Astrocyte (in vitro differentiated cells and primary cell): Measurements from ENCODE around the gene ABCF3. TPM values are rescaled to one million over a fixed set of nuclear protein-coding genes. Genes with fewer than 3 reads are reported as not detected.
A peak's percentile ranks its signal among the peaks of the same experiment; 100 is the strongest.

Experiments used
- DNase-seq: peaks from one replicate; pipeline ENCODE4 v3.0.0-alpha.2; 2010; ENCODE audit warnings: low read depth
- FAIRE-seq: peaks from 2 replicates; lab custom pipeline; 2011; peaks lifted over from hg19 to GRCh38; lab: Jason Lieb, UNC
- H2AFZ ChIP-seq: 2 replicates; pipeline ENCODE4 v1.6.0; 2012; ENCODE audit warnings: low read depth, low read length, inconsistent platforms
- H3K27ac ChIP-seq: 2 replicates; pipeline ENCODE4 v1.5.1; 2011; ENCODE audit warnings: low read depth, low read length, inconsistent platforms
- H3K27me3 ChIP-seq: 2 replicates; pipeline ENCODE4 v1.6.0; 2011; ENCODE audit warnings: low read length, inconsistent platforms; ENCODE audit not compliant: insufficient read depth
- H3K36me3 ChIP-seq: 2 replicates; pipeline ENCODE4 v1.5.1; 2011; ENCODE audit warnings: low read length, inconsistent platforms; ENCODE audit not compliant: insufficient read depth
- H3K4me1 ChIP-seq: 2 replicates; pipeline ENCODE4 v1.5.1; 2011; ENCODE audit warnings: low read length, inconsistent platforms; ENCODE audit not compliant: insufficient read depth
- H3K4me2 ChIP-seq: 2 replicates; pipeline ENCODE4 v1.6.0; 2012; ENCODE audit warnings: low read length, inconsistent platforms
- H3K4me3 ChIP-seq: 2 replicates; pipeline ENCODE4 v1.5.1; 2011; ENCODE audit warnings: low read depth, mild to moderate bottlenecking, low read length, inconsistent platforms; ENCODE audit not compliant: insufficient read depth
- H3K79me2 ChIP-seq: 2 replicates; pipeline ENCODE4 v1.6.0; 2012; ENCODE audit warnings: mild to moderate bottlenecking, low read length, inconsistent platforms; ENCODE audit not compliant: insufficient read depth
- H3K9ac ChIP-seq: 2 replicates; pipeline ENCODE4 v1.6.0; 2012; ENCODE audit warnings: mild to moderate bottlenecking, low read length, inconsistent platforms
- H3K9me3 ChIP-seq: 2 replicates; pipeline ENCODE4 v1.5.1; 2012; ENCODE audit warnings: low read depth, mild to moderate bottlenecking, low read length, inconsistent platforms; ENCODE audit not compliant: insufficient read depth
- H4K20me1 ChIP-seq: 2 replicates; pipeline ENCODE4 v1.6.0; 2012; ENCODE audit warnings: low read length, inconsistent platforms; ENCODE audit not compliant: insufficient read depth
- H3K27ac Mint-ChIP-seq: one replicate; pipeline ENCODE4 v1.8.0; 2021; ENCODE audit warnings: mild to moderate bottlenecking, mixed read lengths; ENCODE audit not compliant: unreplicated experiment
- H3K27me3 Mint-ChIP-seq: one replicate; pipeline ENCODE4 v1.8.0; 2021; ENCODE audit warnings: low read depth, mixed read lengths; ENCODE audit not compliant: unreplicated experiment
- H3K36me3 Mint-ChIP-seq: one replicate; pipeline ENCODE4 v1.8.0; 2021; ENCODE audit warnings: low read depth, mixed read lengths; ENCODE audit not compliant: unreplicated experiment
- H3K4me1 Mint-ChIP-seq: one replicate; pipeline ENCODE4 v1.8.0; 2021; ENCODE audit warnings: low read depth, mixed read lengths; ENCODE audit not compliant: unreplicated experiment
- H3K4me3 Mint-ChIP-seq: one replicate; pipeline ENCODE4 v1.8.0; 2021; ENCODE audit warnings: mild to moderate bottlenecking, moderate library complexity, mixed read lengths; ENCODE audit not compliant: unreplicated experiment
- H3K9me3 Mint-ChIP-seq: one replicate; pipeline ENCODE4 v1.8.0; 2021; ENCODE audit warnings: mild to moderate bottlenecking, mixed read lengths; ENCODE audit not compliant: unreplicated experiment
- CTCF ChIP-seq: IDR thresholded peaks from 2 replicates; pipeline ENCODE4 v1.5.1; 2011; ENCODE audit warnings: low read depth, mild to moderate bottlenecking, inconsistent platforms, low read length, moderate library complexity; ENCODE audit not compliant: insufficient read depth
- EZH2 ChIP-seq: IDR thresholded peaks from 2 replicates; pipeline ENCODE4 v1.6.1; 2012; ENCODE audit warnings: mild to moderate bottlenecking, low read length, inconsistent platforms; ENCODE audit not compliant: insufficient read depth
- total RNA-seq: library from RNA; stranded (reverse); gene quantifications from 2 replicates; pipeline ENCODE4 v1.2.1, GENCODE V29; 2021

Gene ABCF3
- total RNA-seq, 1 donor from 2014 or later, result 70.9 TPM

- H3K9ac ChIP-seq, result peak overlapping the region; percentile 98
- H3K27me3 Mint-ChIP-seq, result no peaks in the 10 kb centered on the region
- no peak overlapping the region for H2AFZ ChIP-seq
- H3K79me2 ChIP-seq, result peaks cover 69% of the 10 kb centered on the region
- FAIRE-seq (no peak), DNase-seq (peak; percentile 90)
- peaks cover 56% of the 10 kb centered on the region for H3K4me1 Mint-ChIP-seq
- peaks cover 29% of the 10 kb centered on the region for H3K36me3 Mint-ChIP-seq
- H3K4me3 Mint-ChIP-seq, result peak overlapping the region; percentile 97
- H3K4me3 ChIP-seq, result peak overlapping the region; percentile 76
- TF ChIP-seq CTCF (no peak), EZH2 (no peak)
- H3K9me3 Mint-ChIP-seq, result no peaks in the 10 kb centered on the region
- no peaks in the 10 kb centered on the region for H3K27me3 ChIP-seq
- H3K4me2 ChIP-seq, result peak overlapping the region; percentile 94
- H4K20me1 ChIP-seq, result peaks cover 71% of the 10 kb centered on the region
- peak overlapping the region; percentile 98 for H3K27ac Mint-ChIP-seq
- peaks cover 50% of the 10 kb centered on the region for H3K4me1 ChIP-seq
- no peaks in the 10 kb centered on the region for H3K9me3 ChIP-seq
- H3K36me3 ChIP-seq, result peaks cover 41% of the 10 kb centered on the region
- peak overlapping the region; percentile 92 for H3K27ac ChIP-seq
These were observed 9.3 kb upstream of the ABCF3 start for GRCh38 chr3:184176377-184177330.

DNA sequence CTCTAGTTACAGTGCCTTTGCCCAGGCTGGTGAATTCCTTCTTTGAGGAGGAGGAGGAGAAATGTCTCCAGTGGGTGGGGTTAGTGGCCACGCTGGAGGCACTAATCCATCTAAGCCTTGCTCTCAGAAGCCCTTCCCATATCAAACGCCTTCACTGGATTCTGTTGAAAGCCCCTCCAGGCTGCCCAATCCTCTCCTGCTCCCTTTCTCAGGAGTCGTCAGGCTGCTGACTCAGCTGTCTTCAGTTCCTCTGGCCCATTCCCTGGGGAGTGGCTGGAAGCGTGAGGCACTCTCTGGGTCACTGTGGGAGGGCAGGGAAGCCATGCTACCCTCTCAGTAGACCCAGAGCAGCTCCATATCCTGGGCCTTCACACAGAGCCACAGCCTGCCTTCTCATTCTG is 8.7 kb upstream of the ABCF3 start:
- peak overlapping the region; percentile 92 for H3K27ac ChIP-seq
- H2AFZ ChIP-seq, result no peak overlapping the region
- peak overlapping the region; percentile 76 for H3K4me3 ChIP-seq
- peaks cover 73% of the 10 kb centered on the region for H4K20me1 ChIP-seq
- H3K4me3 Mint-ChIP-seq, result peak overlapping the region; percentile 97
- H3K4me1 ChIP-seq, result peaks cover 43% of the 10 kb centered on the region
- H3K27ac Mint-ChIP-seq, result peak overlapping the region; percentile 98
- peaks cover 48% of the 10 kb centered on the region for H3K36me3 ChIP-seq
- H3K4me2 ChIP-seq, result peak overlapping the region; percentile 94
- H3K9me3 ChIP-seq, result no peaks in the 10 kb centered on the region
- H3K79me2 ChIP-seq, result peaks cover 76% of the 10 kb centered on the region
- FAIRE-seq (no peak), DNase-seq (peak; percentile 29)
- H3K27me3 Mint-ChIP-seq, result no peaks in the 10 kb centered on the region
- peaks cover 31% of the 10 kb centered on the region for H3K36me3 Mint-ChIP-seq
- no peak for TF ChIP-seq EZH2
- no peak for TF ChIP-seq CTCF
- H3K9ac ChIP-seq, result peak overlapping the region; percentile 98
- H3K4me1 Mint-ChIP-seq, result peaks cover 49% of the 10 kb centered on the region
- no peaks in the 10 kb centered on the region for H3K9me3 Mint-ChIP-seq
- no peaks in the 10 kb centered on the region for H3K27me3 ChIP-seq
